ENCODE measurements around the gene CLNS1A. TPM values are rescaled to one million over a fixed set of nuclear protein-coding genes. Genes with fewer than 3 reads are reported as not detected.

The CLNS1A gene
- polyA plus RNA-seq, 1 of the 3 experiments (the other 2 are of a cell fraction) = 124 TPM

Small RNA genes lying within 50 kb of the gene (small RNA-seq; reads per million reads assigned to genes)
- 0 reads per million in 7 experiments for gene RNU7-59P

Other genes starting within 250 kb of the CLNS1A start
- gene PAK1, start 163.7 kb downstream of the CLNS1A start, polyA plus RNA-seq (2012; rRNA removed) = 14.2 and 17.9 TPM in 2 replicates
- gene AQP11, start 47.8 kb downstream of the CLNS1A start, polyA plus RNA-seq (2012; rRNA removed) = 1.8 and 1.9 TPM in 2 replicates
- gene RSF1, start 182.9 kb upstream of the CLNS1A start, polyA plus RNA-seq (2012; rRNA removed) = 8.4 and 8.9 TPM in 2 replicates
- gene AAMDC, start 183.3 kb upstream of the CLNS1A start, polyA plus RNA-seq (2012; rRNA removed) = 54.2 and 66.6 TPM in 2 replicates

Data from SK-N-SH (cell line).